Brain microvascular endothelial cell (primary cell): ENCODE measurements around the gene BCAS1.
"Not testable (repeated sequence)": the region's sequence is repeated elsewhere in the genome, so short reads cannot be mapped to it uniquely, and the experiment has no call there.

Experiments
- DNase-seq: peaks from one replicate; pipeline ENCODE4 v3.0.0-alpha.2; 2020
- H3K27ac ChIP-seq: fragments of 250-450 bp; sonication (Bioruptor Pico); 2 replicates; pipeline ENCODE4 v1.5.1; 2020; ENCODE audit warnings: mild to moderate bottlenecking, moderate library complexity
- H3K27me3 ChIP-seq: fragments of 250-450 bp; sonication (Bioruptor Pico); replicated peaks from 2 replicates; pipeline ENCODE4 v1.5.1; 2020; ENCODE audit warnings: mild to moderate bottlenecking
- H3K36me3 ChIP-seq: fragments of 250-450 bp; sonication (Bioruptor Pico); replicated peaks from 2 replicates; pipeline ENCODE4 v1.5.1; 2020; ENCODE audit warnings: mild to moderate bottlenecking
- H3K4me3 ChIP-seq: 2 replicates; pipeline ENCODE4 v1.5.1; 2011; ENCODE audit warnings: low read depth, mild to moderate bottlenecking, control low read depth, low read length, moderate library complexity
- CTCF ChIP-seq: IDR thresholded peaks from 2 replicates; pipeline ENCODE4 v1.5.1; 2011; ENCODE audit warnings: low read depth, mild to moderate bottlenecking, moderate library complexity, low read length, control low read depth, inconsistent platforms; ENCODE audit errors: missing control alignments
- in situ Hi-C: cut with HindIII; loops from 2 replicates; pipeline ENCODE4 v1.10.0; 2017; ENCODE audit warnings: low sequenced_read_pairs, low pct_ligation_motif_present

The BCAS1 gene

GRCh38 chr20:54011346-54011745 is 59.0 kb downstream of the BCAS1 start:
- in situ Hi-C loops: no loop called here
- Histone ChIP-seq H3K27me3 (no peaks in the 10 kb centered on the region), H3K4me3 (no peak overlapping the region), H3K27ac (no peak overlapping the region), H3K36me3 (no peaks in the 10 kb centered on the region)
- no peak for DNase-seq
- no peak for TF ChIP-seq CTCF

- H3K27me3 ChIP-seq, H3K27ac ChIP-seq, H3K4me3 ChIP-seq, H3K36me3 ChIP-seq, DNase-seq, in situ Hi-C loops: not testable (repeated sequence)
Observed at GRCh38 chr20:54006216-54006615, 64.2 kb downstream of the BCAS1 start.

- in situ Hi-C loops: no loop called here
- H3K4me3 ChIP-seq: no peak overlapping the region
- H3K36me3 ChIP-seq: no peaks in the 10 kb centered on the region
- no peak overlapping the region for H3K27ac ChIP-seq
- no peak for TF ChIP-seq CTCF
- H3K27me3 ChIP-seq: no peaks in the 10 kb centered on the region
- no peak for DNase-seq
Observed at GRCh38 chr20:54005524-54005923, 64.9 kb downstream of the BCAS1 start.

GRCh38 chr20:54004445-54004844 is 65.9 kb downstream of the BCAS1 start:
- Histone ChIP-seq H3K27ac (no peak overlapping the region), H3K4me3 (no peak overlapping the region), H3K27me3 (no peaks in the 10 kb centered on the region), H3K36me3 (no peaks in the 10 kb centered on the region)
- TF ChIP-seq CTCF: no peak
- in situ Hi-C loops: no loop called here
- DNase-seq: no peak

GRCh38 chr20:54002741-54003140 is 67.7 kb downstream of the BCAS1 start:
- in situ Hi-C loops: no loop called here

GRCh38 chr20:54002056-54002575 is 68.3 kb downstream of the BCAS1 start:
- Histone ChIP-seq H3K36me3 (no peaks in the 10 kb centered on the region), H3K4me3 (no peak overlapping the region), H3K27me3 (no peaks in the 10 kb centered on the region), H3K27ac (no peak overlapping the region)
- no peak for TF ChIP-seq CTCF
- DNase-seq: no peak
- in situ Hi-C loops: no loop called here

More at GRCh38 chr20:54002741-54003140, 67.7 kb downstream of the BCAS1 start:
- Histone ChIP-seq H3K27ac (no peak overlapping the region), H3K36me3 (no peaks in the 10 kb centered on the region), H3K4me3 (no peak overlapping the region), H3K27me3 (no peaks in the 10 kb centered on the region)
- DNase-seq: no peak
- no peak for TF ChIP-seq CTCF
